Vagina (tissue), 2 donors: ENCODE data around the gene ZNF488.

Experiments used
- CTCF ChIP-seq, 3 experiments: fragments of 450-650 bp in 2 of 3; fragments of 200-600 bp in 1 of 3; sonication (generic) in 1 of 3; IDR thresholded peaks; one replicate each; pipeline ENCODE4 v1.5.1; 2017 to 2019; ENCODE audit warnings: antibody characterized with exemption in 3 of 3, mild to moderate bottlenecking in 2 of 3, moderate library complexity in 2 of 3
- POLR2A ChIP-seq, 2 donors: fragments of 450-650 bp; IDR thresholded peaks; one replicate each; pipeline ENCODE4 v1.6.1; 2017; ENCODE audit warnings: antibody characterized with exemption in 2 of 2, mild to moderate bottlenecking in 2 of 2, moderate library complexity in 2 of 2
- POLR2AphosphoS5 ChIP-seq, 2 donors: sonication (generic); formaldehyde crosslinking; IDR thresholded peaks; one replicate each; pipeline ENCODE4 v1.9.0; 2017; ENCODE audit warnings: antibody characterized with exemption in 2 of 2, mild to moderate bottlenecking in 2 of 2, low read depth in 1 of 2; ENCODE audit not compliant: insufficient read depth in 1 of 2

GRCh38 chr10:47356708-47357107 lies 27.4 kb downstream of the ZNF488 start:
- no peak for TF ChIP-seq CTCF (IDR thresholded peaks at IDR 0.05)
- no peak for TF ChIP-seq POLR2A (IDR thresholded peaks at IDR 0.05)
- TF ChIP-seq POLR2AphosphoS5 (IDR thresholded peaks at IDR 0.05; ENCODE audit: insufficient read depth in 1 of 2, low read depth in 1 of 2): no peak
